Lower leg skin (tissue), 4 donors: Measurements from ENCODE around the gene SUPT20H. TPM values are rescaled to one million over a fixed set of nuclear protein-coding genes. Genes with fewer than 3 reads are reported as not detected.

Experiments used
- DNase-seq, 2 donors: peaks; one replicate each; pipeline ENCODE4 v3.0.0-alpha.2; 2019; ENCODE audit warnings: low spot score in 2 of 2
- H3K4me3 ChIP-seq: fragments of 200-600 bp; sonication (generic); 2 replicates; pipeline ENCODE4 v1.5.1; 2017; ENCODE audit warnings: mild to moderate bottlenecking, low read depth; ENCODE audit not compliant: poor library complexity, severe bottlenecking
- POLR2A ChIP-seq, 2 donors: fragments of 450-650 bp; IDR thresholded peaks; one replicate each; pipeline ENCODE4 v1.6.1; 2016 to 2017; ENCODE audit warnings: antibody characterized with exemption in 2 of 2, mild to moderate bottlenecking in 1 of 2, moderate library complexity in 1 of 2
- WGBS, 2 donors: methylation state at CpG; one replicate each; pipeline ENCODE4 v1.1.5; 2018; 5-methylcytosine and 5-hydroxymethylcytosine counted together
- intact Hi-C: fragments of 100-400 bp; cut with DNase I; formaldehyde crosslinking; loops from one replicate; pipeline ENCODE4 v1.15.0; 2023; ENCODE audit warnings: low total_unique reads
- total RNA-seq, 4 donors: library from RNA; depleted of rRNA; stranded (reverse); fragments of >200 nt; gene quantifications; one replicate each; pipeline ENCODE4 v1.1.0, GENCODE V29; 2016
- TF ChIP-seq, protein P1 (sequence below), 3 donors: fragments of 450-650 bp; IDR thresholded peaks; one replicate each; pipeline ENCODE4 v1.5.1; 2016; ENCODE audit warnings: antibody characterized with exemption in 3 of 3, mild to moderate bottlenecking in 3 of 3, moderate library complexity in 2 of 3

The SUPT20H gene
- total RNA-seq, 4 donors from 2014 or later: 23.4 to 35.9 (median 28.6) TPM

DNA sequence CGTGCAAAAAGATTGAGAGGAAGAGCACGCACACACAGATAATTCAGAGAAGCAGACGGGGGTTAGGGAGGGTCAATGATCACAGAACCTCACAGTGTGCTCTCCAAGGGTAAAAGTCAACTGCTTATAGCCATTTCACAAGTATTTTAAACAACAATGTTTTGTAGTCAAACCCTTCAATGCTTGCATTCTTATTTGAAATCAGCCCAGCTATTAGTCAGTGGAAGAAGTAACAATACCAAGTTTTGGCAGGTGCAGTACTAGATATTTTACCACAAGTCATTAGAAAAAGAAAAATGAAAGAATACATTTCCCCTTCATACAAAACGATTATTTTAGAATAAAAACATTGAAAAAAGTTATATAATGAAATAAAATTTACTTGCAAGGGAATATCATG, 43.4 kb upstream of the SUPT20H start:
- H3K4me3 ChIP-seq: no peak overlapping the region
- intact Hi-C loops: loop anchor here (10.0 kb wide), 1 partner anchor 502 kb away; no protein-coding TSS in a partner anchor
- no peak for DNase-seq
- 69 to 70% methylated on average over 4 of the region's 4 CpGs for WGBS, 2 donors
- no peak for TF ChIP-seq POLR2A (IDR thresholded peaks at IDR 0.05)
- TF ChIP-seq, protein P1, sequence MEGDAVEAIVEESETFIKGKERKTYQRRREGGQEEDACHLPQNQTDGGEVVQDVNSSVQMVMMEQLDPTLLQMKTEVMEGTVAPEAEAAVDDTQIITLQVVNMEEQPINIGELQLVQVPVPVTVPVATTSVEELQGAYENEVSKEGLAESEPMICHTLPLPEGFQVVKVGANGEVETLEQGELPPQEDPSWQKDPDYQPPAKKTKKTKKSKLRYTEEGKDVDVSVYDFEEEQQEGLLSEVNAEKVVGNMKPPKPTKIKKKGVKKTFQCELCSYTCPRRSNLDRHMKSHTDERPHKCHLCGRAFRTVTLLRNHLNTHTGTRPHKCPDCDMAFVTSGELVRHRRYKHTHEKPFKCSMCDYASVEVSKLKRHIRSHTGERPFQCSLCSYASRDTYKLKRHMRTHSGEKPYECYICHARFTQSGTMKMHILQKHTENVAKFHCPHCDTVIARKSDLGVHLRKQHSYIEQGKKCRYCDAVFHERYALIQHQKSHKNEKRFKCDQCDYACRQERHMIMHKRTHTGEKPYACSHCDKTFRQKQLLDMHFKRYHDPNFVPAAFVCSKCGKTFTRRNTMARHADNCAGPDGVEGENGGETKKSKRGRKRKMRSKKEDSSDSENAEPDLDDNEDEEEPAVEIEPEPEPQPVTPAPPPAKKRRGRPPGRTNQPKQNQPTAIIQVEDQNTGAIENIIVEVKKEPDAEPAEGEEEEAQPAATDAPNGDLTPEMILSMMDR (IDR thresholded peaks at IDR 0.05): no peak

DNA sequence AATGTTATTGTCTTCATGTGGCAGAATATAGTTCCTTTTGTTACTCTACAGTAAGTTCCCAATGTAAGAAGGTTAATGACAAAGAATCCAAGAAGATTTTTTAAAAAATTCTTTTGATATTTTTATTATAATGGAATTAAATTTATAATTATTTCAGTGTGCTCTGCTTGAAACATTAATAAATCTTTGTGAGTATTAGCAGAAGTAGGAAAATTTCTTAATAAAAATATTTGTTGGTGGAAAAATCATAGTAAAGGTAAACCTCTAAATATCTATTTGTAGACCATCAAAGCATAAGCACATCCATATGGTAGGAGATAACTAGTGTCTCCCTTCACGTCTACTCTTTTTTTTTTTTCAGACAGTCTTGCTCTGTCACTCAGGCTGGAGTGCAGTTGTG, 41.7 kb upstream of the SUPT20H start:
- intact Hi-C loops: loop anchor here (10.0 kb wide), 1 partner anchor 504 kb away; no protein-coding TSS in a partner anchor
- TF ChIP-seq, protein P1 (IDR thresholded peaks at IDR 0.05): no peak
- TF ChIP-seq POLR2A (IDR thresholded peaks at IDR 0.05): no peak
- WGBS, 2 donors: 53 to 66% methylated on average over 1 of the region's 1 CpG
- no peak overlapping the region for H3K4me3 ChIP-seq
- DNase-seq: no peak

DNA sequence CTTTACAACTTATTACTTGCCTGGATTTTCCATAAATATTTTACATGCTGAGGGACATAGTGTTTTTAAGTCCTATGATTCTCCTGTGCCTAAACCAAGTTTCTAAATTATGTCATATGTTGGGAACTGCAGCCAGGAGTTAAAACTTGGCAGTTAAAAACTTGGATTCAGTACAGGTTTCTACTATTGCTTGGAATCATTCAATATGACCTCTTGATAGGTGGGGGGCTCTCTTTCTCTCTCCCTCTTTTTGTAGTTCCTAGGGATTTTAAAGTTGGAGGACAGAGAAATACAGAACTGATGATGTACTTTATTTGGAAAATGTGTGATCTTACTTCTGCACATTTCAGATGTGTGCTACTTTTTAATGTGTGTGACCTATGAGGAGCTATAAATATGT, 41.2 kb upstream of the SUPT20H start:
- TF ChIP-seq, protein P1 (IDR thresholded peaks at IDR 0.05): no peak
- no peak for TF ChIP-seq POLR2A (IDR thresholded peaks at IDR 0.05)
- DNase-seq: no peak
- H3K4me3 ChIP-seq: no peak overlapping the region
- intact Hi-C loops: loop anchor here (10.0 kb wide), 1 partner anchor 504 kb away; no protein-coding TSS in a partner anchor

DNA sequence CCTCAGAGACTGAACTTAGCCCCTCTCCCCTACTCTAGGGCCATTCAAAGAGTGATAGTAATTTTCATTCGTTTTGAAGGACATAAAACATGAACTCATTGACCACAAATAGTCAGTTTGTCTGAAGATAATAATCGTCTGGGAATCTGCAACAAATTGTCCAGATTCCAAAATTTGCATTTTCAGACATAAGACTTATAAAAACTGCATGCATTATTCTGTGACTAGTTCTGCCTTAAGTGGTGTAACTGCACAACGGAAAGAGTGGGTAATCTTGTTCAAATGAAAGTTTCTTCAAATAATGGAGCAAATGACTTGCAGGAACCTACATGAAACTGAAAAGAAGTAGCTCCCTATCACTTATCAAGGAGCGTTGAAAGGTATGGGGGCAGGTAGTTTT, 37.6 kb upstream of the SUPT20H start:
- WGBS, 2 donors: 74 to 77% methylated on average over 4 of the region's 4 CpGs
- no peak overlapping the region for H3K4me3 ChIP-seq
- no peak for DNase-seq
- intact Hi-C loops: no loop called here
- TF ChIP-seq POLR2A (IDR thresholded peaks at IDR 0.05): no peak
- TF ChIP-seq, protein P1 (IDR thresholded peaks at IDR 0.05): no peak

DNA sequence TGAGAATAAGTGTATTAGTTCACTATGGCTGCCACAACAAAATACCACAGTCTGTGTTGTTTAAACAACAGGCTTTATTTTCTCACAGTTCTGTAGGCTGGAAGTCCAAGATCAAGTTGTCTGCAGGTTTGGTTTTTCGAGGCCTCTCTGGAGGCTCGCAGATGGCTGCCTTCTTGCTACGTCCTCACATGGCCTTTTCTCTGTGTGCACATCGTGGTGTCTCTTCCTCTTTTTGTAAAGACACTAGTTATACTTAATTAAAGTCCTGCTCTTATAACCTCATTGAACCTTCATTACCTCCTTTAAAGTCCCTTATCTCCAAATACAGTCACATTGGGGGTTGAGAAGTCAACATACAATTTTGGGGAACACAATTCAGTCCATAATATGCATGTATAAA, 35.4 kb upstream of the SUPT20H start:
- TF ChIP-seq, protein P1 (IDR thresholded peaks at IDR 0.05): no peak
- no peak for TF ChIP-seq POLR2A (IDR thresholded peaks at IDR 0.05)
- intact Hi-C loops: no loop called here
- no peak overlapping the region for H3K4me3 ChIP-seq
- DNase-seq: no peak
- WGBS, 2 donors: 88 to 94% methylated on average over 4 of the region's 4 CpGs

DNA sequence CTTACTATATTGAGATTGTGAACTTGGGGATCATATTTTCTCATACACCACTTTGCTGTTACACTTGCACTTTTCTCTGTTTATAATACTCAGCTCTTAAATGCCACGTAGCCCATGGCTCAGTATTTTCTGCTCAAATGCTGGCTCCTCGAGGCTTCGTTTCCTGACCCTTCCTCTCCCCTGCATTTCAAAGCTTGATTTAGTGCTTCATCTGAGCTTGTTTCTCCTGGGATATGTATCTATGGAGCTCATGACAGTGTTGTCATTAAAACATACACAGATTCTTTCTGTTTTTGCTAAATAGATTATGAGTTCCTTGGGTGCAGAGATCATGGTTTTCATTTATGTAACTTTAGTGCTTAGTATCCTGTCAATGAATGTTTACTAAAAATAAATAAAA, 34.6 kb upstream of the SUPT20H start:
- TF ChIP-seq POLR2A (IDR thresholded peaks at IDR 0.05): no peak
- TF ChIP-seq, protein P1 (IDR thresholded peaks at IDR 0.05): no peak
- intact Hi-C loops: no loop called here
- WGBS, 2 donors: 46 to 52% methylated on average over 3 of the region's 3 CpGs
- no peak for DNase-seq
- H3K4me3 ChIP-seq: no peak overlapping the region
